HCT116 (cell line): ENCODE measurements around the gene ACAP2.

Experiments
- CBX3 ChIP-seq: IDR thresholded peaks from 2 replicates; pipeline ENCODE4 v1.6.1; 2012; ENCODE audit warnings: low read depth
- CEBPB ChIP-seq: IDR thresholded peaks from 2 replicates; pipeline ENCODE4 v1.6.1; 2012; ENCODE audit warnings: low read depth
- EZH2 ChIP-seq: fragments of 200-600 bp; sonication (generic); IDR thresholded peaks from 2 replicates; pipeline ENCODE4 v1.6.1; 2017; ENCODE audit warnings: antibody characterized with exemption, mixed run types
- EZH2phosphoT487 ChIP-seq: fragments of 200-600 bp; IDR thresholded peaks from 2 replicates; pipeline ENCODE4 v1.6.1; 2018; ENCODE audit warnings: antibody characterized with exemption, borderline replicate concordance
- POLR2A ChIP-seq: IDR thresholded peaks from 2 replicates; pipeline ENCODE4 v1.7.0; 2011; ENCODE audit warnings: borderline replicate concordance; ENCODE audit not compliant: insufficient read depth, insufficient read length; ENCODE audit errors: extremely low read depth
- POLR2AphosphoS5 ChIP-seq: IDR thresholded peaks from 2 replicates; pipeline ENCODE4 v1.6.1; 2011; ENCODE audit warnings: mild to moderate bottlenecking, low read depth, low read length, moderate library complexity
- SIN3A ChIP-seq: IDR thresholded peaks from 2 replicates; pipeline ENCODE4 v1.6.1; 2012; ENCODE audit warnings: low read depth
- SP1 ChIP-seq: IDR thresholded peaks from 2 replicates; pipeline ENCODE4 v1.6.1; 2012; ENCODE audit warnings: low read depth
- YY1 ChIP-seq: IDR thresholded peaks from 2 replicates; pipeline ENCODE4 v1.6.1; 2011; ENCODE audit warnings: low read length, low read depth, moderate library complexity, mild to moderate bottlenecking; ENCODE audit not compliant: insufficient replicate concordance; ENCODE audit errors: extremely low read depth
- ZFX ChIP-seq: fragments of 450-650 bp; IDR thresholded peaks from 2 replicates; pipeline ENCODE4 v1.6.1; 2017
- ZNF274 ChIP-seq: fragments of 200-500 bp; sonication (Bioruptor generic); IDR thresholded peaks from 2 replicates; pipeline ENCODE4 v1.6.1; 2014; ENCODE audit warnings: mild to moderate bottlenecking, low read depth, low read length, inconsistent platforms
- TF ChIP-seq, protein P1 (sequence below), 3 experiments: fragments of 200-600 bp in 1 of 3; sonication (generic) in 1 of 3; IDR thresholded peaks in 2 of 3; conservative IDR thresholded peaks in 1 of 3; 2 replicates each; pipeline ENCODE4 v1.5.1; 2012 to 2017; ENCODE audit warnings: low read depth in 2 of 3, low read length in 2 of 3, antibody characterized with exemption in 1 of 3, borderline replicate concordance in 1 of 3, control low read depth in 1 of 3, mild to moderate bottlenecking in 1 of 3, mixed read lengths in 1 of 3, mixed run types in 1 of 3, moderate library complexity in 1 of 3; ENCODE audit not compliant: insufficient read depth in 1 of 3
- TF ChIP-seq, protein P2 (sequence below): IDR thresholded peaks from 2 replicates; pipeline ENCODE4 v1.6.1; 2012

- TF ChIP-seq, protein P1, sequence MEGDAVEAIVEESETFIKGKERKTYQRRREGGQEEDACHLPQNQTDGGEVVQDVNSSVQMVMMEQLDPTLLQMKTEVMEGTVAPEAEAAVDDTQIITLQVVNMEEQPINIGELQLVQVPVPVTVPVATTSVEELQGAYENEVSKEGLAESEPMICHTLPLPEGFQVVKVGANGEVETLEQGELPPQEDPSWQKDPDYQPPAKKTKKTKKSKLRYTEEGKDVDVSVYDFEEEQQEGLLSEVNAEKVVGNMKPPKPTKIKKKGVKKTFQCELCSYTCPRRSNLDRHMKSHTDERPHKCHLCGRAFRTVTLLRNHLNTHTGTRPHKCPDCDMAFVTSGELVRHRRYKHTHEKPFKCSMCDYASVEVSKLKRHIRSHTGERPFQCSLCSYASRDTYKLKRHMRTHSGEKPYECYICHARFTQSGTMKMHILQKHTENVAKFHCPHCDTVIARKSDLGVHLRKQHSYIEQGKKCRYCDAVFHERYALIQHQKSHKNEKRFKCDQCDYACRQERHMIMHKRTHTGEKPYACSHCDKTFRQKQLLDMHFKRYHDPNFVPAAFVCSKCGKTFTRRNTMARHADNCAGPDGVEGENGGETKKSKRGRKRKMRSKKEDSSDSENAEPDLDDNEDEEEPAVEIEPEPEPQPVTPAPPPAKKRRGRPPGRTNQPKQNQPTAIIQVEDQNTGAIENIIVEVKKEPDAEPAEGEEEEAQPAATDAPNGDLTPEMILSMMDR (IDR thresholded peaks at IDR 0.05 in 2 of 3, conservative IDR thresholded peaks at IDR 0.05 in 1 of 3; ENCODE audit: borderline replicate concordance in 1 of 3, insufficient read depth in 1 of 3, low read depth in 2 of 3, low read length in 2 of 3): no peak
- TF ChIP-seq POLR2AphosphoS5: no peak
- TF ChIP-seq EZH2phosphoT487: no peak
- TF ChIP-seq POLR2A: no peak
- TF ChIP-seq ZNF274: no peak
- TF ChIP-seq ZFX: no peak
- TF ChIP-seq SIN3A: no peak
- TF ChIP-seq EZH2: no peak
- TF ChIP-seq, protein P2, sequence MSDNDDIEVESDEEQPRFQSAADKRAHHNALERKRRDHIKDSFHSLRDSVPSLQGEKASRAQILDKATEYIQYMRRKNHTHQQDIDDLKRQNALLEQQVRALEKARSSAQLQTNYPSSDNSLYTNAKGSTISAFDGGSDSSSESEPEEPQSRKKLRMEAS: no peak
- TF ChIP-seq SP1: no peak
- no peak for TF ChIP-seq CBX3
- TF ChIP-seq CEBPB: no peak
- no peak for TF ChIP-seq YY1
Measured at GRCh38 chr3:195236801-195237570, 205.8 kb downstream of the ACAP2 start.
